SK-N-SH (cell line): ENCODE measurements around the gene CLIC4. TPM values are rescaled to one million over a fixed set of nuclear protein-coding genes. Genes with fewer than 3 reads are reported as not detected.

Source experiments
- CTCF ChIA-PET: fragments of 300-600, 350-600 bp; formaldehyde crosslinking; extraction: SDS; loops from one replicate; lab custom pipeline; 2021; lab: Yijun Ruan, JAX
- POLR2A ChIA-PET: fragments of 350-600 bp; sonication (Branson Sonifier 250); formaldehyde crosslinking; extraction: SDS; loops from one replicate; lab custom pipeline; 2020; ENCODE audit warnings: antibody characterized with exemption, inconsistent platforms; lab: Yijun Ruan, JAX
- DNase-seq: peaks from one replicate; pipeline ENCODE4 v3.0.0; 2012
- H2AFZ ChIP-seq: fragments of 200-600 bp; sonication (generic); 2 replicates; pipeline ENCODE4 v1.8.1; 2016; ENCODE audit warnings: antibody characterized with exemption, mild to moderate bottlenecking, low read depth
- H3F3A ChIP-seq: fragments of 200-600 bp; sonication (generic); replicated peaks from 2 replicates; pipeline ENCODE3; 2016; ENCODE audit warnings: antibody characterized with exemption, mild to moderate bottlenecking; ENCODE audit not compliant: insufficient read depth
- H3K27ac ChIP-seq, 2 experiments: fragments of 200-500 bp in 1 of 2; fragments of 200-600 bp in 1 of 2; sonication (Bioruptor generic) in 1 of 2; sonication (generic), shearing (Covaris generic) in 1 of 2; 2 replicates each; pipeline versions ENCODE4 v1.5.1 to v1.6.1; 2014 to 2016; ENCODE audit warnings: low read depth in 2 of 2, inconsistent platforms in 1 of 2, low read length in 1 of 2, mild to moderate bottlenecking in 1 of 2, mixed read lengths in 1 of 2
- H3K27me3 ChIP-seq: fragments of 200-600 bp; sonication (generic), shearing (Covaris generic); 2 replicates; pipeline ENCODE4 v1.6.1; 2016; ENCODE audit warnings: mixed run types; ENCODE audit not compliant: insufficient read depth
- H3K36me3 ChIP-seq, 2 experiments: fragments of 200-500 bp in 1 of 2; fragments of 200-600 bp in 1 of 2; sonication (Bioruptor generic) in 1 of 2; sonication (generic) in 1 of 2; replicated peaks in 1 of 2; 2 replicates each; pipeline versions ENCODE3 to v1.5.1; 2014 to 2016; ENCODE audit warnings: low read length in 1 of 2, mild to moderate bottlenecking in 1 of 2; ENCODE audit not compliant: insufficient read depth in 2 of 2, control insufficient read depth in 1 of 2
- H3K4me1 ChIP-seq, 2 experiments: fragments of 200-500 bp in 1 of 2; fragments of 200-600 bp in 1 of 2; sonication (Bioruptor generic) in 1 of 2; sonication (generic), shearing (Covaris generic) in 1 of 2; 2 replicates each; pipeline versions ENCODE4 v1.5.1 to v1.6.1; 2014 to 2016; ENCODE audit warnings: low read depth in 1 of 2, low read length in 1 of 2, mixed run types in 1 of 2; ENCODE audit not compliant: insufficient read depth in 2 of 2, control insufficient read depth in 1 of 2
- H3K4me2 ChIP-seq: fragments of 200-600 bp; sonication (generic), shearing (Covaris generic); 2 replicates; pipeline ENCODE4 v1.6.1; 2017; ENCODE audit warnings: mixed run types
- H3K4me3 ChIP-seq, 2 experiments: fragments of 200-500 bp in 1 of 2; fragments of 200-600 bp in 1 of 2; sonication (Bioruptor generic) in 1 of 2; sonication (generic), shearing (Covaris generic) in 1 of 2; 2 replicates each; pipeline versions ENCODE4 v1.5.1 to v1.8.1; 2014 to 2016; ENCODE audit warnings: low read depth in 2 of 2, inconsistent platforms in 1 of 2, low read length in 1 of 2, mild to moderate bottlenecking in 1 of 2, mixed read lengths in 1 of 2, moderate library complexity in 1 of 2
- H3K79me2 ChIP-seq: fragments of 200-600 bp; sonication (generic); 2 replicates; pipeline ENCODE4 v1.8.1; 2017; ENCODE audit warnings: mild to moderate bottlenecking; ENCODE audit not compliant: insufficient read depth
- H3K9ac ChIP-seq: fragments of 200-600 bp; sonication (generic); 2 replicates; pipeline ENCODE4 v1.6.1; 2017; ENCODE audit warnings: mixed run types
- H3K9me2 ChIP-seq: fragments of 200-600 bp; sonication (generic); 2 replicates; pipeline ENCODE4 v1.6.1; 2017; ENCODE audit warnings: mixed run types
- H3K9me3 ChIP-seq: fragments of 200-600 bp; sonication (generic); 2 replicates; pipeline ENCODE4 v1.6.1; 2017; ENCODE audit warnings: mixed run types, mild to moderate bottlenecking, moderate library complexity
- H4K20me1 ChIP-seq: fragments of 200-600 bp; sonication (generic); 2 replicates; pipeline ENCODE4 v1.6.1; 2017; ENCODE audit warnings: mild to moderate bottlenecking, mixed run types; ENCODE audit not compliant: insufficient read depth
- CHD2 ChIP-seq: fragments of 150-350 bp; IDR thresholded peaks from 2 replicates; pipeline ENCODE4 v1.6.1; 2018; ENCODE audit warnings: low read length; ENCODE audit not compliant: partially characterized antibody
- ELF1 ChIP-seq: IDR thresholded peaks from 2 replicates; pipeline ENCODE4 v1.4.0; 2012
- EP300 ChIP-seq, 2 experiments: IDR thresholded peaks; 2 replicates each; pipeline versions ENCODE4 v1.4.0 to v1.6.1; 2012; ENCODE audit warnings: borderline replicate concordance in 1 of 2, low read depth in 1 of 2, low read length in 1 of 2
- EZH2phosphoT487 ChIP-seq: fragments of 200-600 bp; sonication (generic); IDR thresholded peaks from 2 replicates; pipeline ENCODE4 v1.6.1; 2017; ENCODE audit warnings: low read depth, mixed run types, mild to moderate bottlenecking, antibody characterized with exemption, moderate library complexity, borderline replicate concordance
- FOXJ3 ChIP-seq: sonication (generic); formaldehyde crosslinking; IDR thresholded peaks from 2 replicates; pipeline ENCODE4 v1.5.1; 2020; ENCODE audit warnings: mild to moderate bottlenecking, missing genetic modification reagents
- FOXM1 ChIP-seq: IDR thresholded peaks from 2 replicates; pipeline ENCODE4 v1.4.0; 2012; ENCODE audit warnings: low read depth, mild to moderate bottlenecking
- GABPA ChIP-seq: IDR thresholded peaks from 2 replicates; pipeline ENCODE4 v1.4.0; 2012; ENCODE audit warnings: low read depth, mild to moderate bottlenecking
- GATA2 ChIP-seq: sonication (generic); formaldehyde crosslinking; IDR thresholded peaks from 2 replicates; pipeline ENCODE4 v1.5.0; 2020; ENCODE audit warnings: mild to moderate bottlenecking, missing genetic modification reagents
- JUND ChIP-seq: IDR thresholded peaks from 2 replicates; pipeline ENCODE4 v1.4.0; 2012
- NFIC ChIP-seq: IDR thresholded peaks from 2 replicates; pipeline ENCODE4 v1.4.0; 2012; ENCODE audit warnings: borderline replicate concordance
- POLR2AphosphoS5 ChIP-seq: IDR thresholded peaks from 2 replicates; pipeline ENCODE4 v1.6.1; 2012; ENCODE audit warnings: low read depth, low read length
- RAD21 ChIP-seq: IDR thresholded peaks from 2 replicates; pipeline ENCODE4 v1.6.1; 2012; ENCODE audit warnings: mild to moderate bottlenecking, low read length
- RCOR1 ChIP-seq: fragments of 150-350 bp; IDR thresholded peaks from 2 replicates; pipeline ENCODE4 v1.6.1; 2017; ENCODE audit warnings: antibody characterized with exemption, low read length
- RFX5 ChIP-seq: IDR thresholded peaks from 2 replicates; pipeline ENCODE4 v1.6.1; 2012; ENCODE audit warnings: mild to moderate bottlenecking, improper control_type of control experiment, low read length
- RXRA ChIP-seq: IDR thresholded peaks from 2 replicates; pipeline ENCODE4 v1.4.0; 2012; ENCODE audit warnings: low read depth, mild to moderate bottlenecking, borderline replicate concordance
- TEAD4 ChIP-seq: IDR thresholded peaks from 2 replicates; pipeline ENCODE4 v1.4.0; 2012; ENCODE audit warnings: mild to moderate bottlenecking, borderline replicate concordance; ENCODE audit not compliant: insufficient read depth
- USF1 ChIP-seq: IDR thresholded peaks from 2 replicates; pipeline ENCODE4 v1.4.0; 2012; ENCODE audit warnings: low read depth, borderline replicate concordance
- ZBTB33 ChIP-seq: IDR thresholded peaks from 2 replicates; pipeline ENCODE4 v1.4.0; 2012; ENCODE audit warnings: low read depth, borderline replicate concordance
- WGBS: methylation state at CpG from one replicate; pipeline ENCODE4 v1.1.6; 2017; ENCODE audit warnings: low lambda C conversion rate; 5-methylcytosine and 5-hydroxymethylcytosine counted together
- polyA plus RNA-seq, 3 experiments: library from polyadenylated mRNA; depleted of rRNA; stranded (reverse); fragments of >200 nt; gene quantifications; 2 replicates each; pipeline ENCODE4 v1.2.3, GENCODE V29; 2012
- TF ChIP-seq, protein P1 (sequence below): fragments of 200-600 bp; sonication (generic); IDR thresholded peaks from 2 replicates; pipeline ENCODE4 v1.6.1; 2017; ENCODE audit warnings: antibody characterized with exemption, mild to moderate bottlenecking, moderate library complexity
- TF ChIP-seq, protein P2 (sequence below): fragments of 150-350 bp; IDR thresholded peaks from 2 replicates; pipeline ENCODE4 v1.6.1; 2017; ENCODE audit warnings: antibody characterized with exemption, low read length, low read depth, borderline replicate concordance

CLIC4 gene
- polyA plus RNA-seq, 1 of the 3 experiments (the other 2 are of a cell fraction) = 66.4 TPM

DNA sequence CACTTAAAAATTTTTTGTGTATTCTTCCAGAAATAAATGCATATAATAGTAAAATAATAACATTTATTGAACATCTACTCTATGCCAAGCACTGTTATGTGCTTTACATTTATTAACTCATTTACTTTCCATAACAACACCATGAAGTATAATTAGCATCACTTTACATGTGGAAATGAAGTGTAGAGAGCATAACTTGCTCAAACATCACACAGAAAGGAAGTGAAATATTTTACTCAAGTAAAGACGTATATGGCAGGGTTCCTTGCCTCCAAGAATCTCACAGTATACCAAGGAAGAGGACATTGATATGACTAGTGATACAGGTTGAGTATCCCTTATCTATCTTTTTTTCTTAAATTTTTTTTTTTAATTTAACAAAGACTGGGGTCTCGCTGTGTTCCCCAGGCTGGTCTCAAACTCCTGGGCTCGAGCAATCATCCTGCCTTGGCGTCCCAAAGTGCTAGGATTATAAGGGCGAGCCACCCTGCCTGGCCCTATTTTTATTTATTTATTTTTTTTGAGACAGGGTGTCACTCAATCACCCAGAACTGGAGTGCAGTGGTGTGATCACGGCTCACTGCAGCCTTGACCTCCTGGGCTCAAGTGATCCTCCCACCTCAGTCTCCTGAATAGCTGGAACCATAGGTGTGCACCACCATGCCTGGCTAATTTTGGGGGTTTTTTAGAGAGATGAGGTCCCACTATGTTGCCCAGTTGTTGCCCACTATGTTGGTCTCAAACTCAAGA is 7.7 kb upstream of the CLIC4 start:
- no peak overlapping the region for H3K9ac ChIP-seq
- CTCF ChIA-PET = interaction anchor here (1.1 kb wide), 1 partner anchor 48 kb away, joined by 3 read pairs; no protein-coding TSS in a partner anchor
- TF ChIP-seq POLR2AphosphoS5 = no peak
- no peak for TF ChIP-seq EP300 (IDR thresholded peaks at IDR 0.05; ENCODE audit: borderline replicate concordance in 1 of 2, low read depth in 1 of 2, low read length in 1 of 2)
- TF ChIP-seq RFX5 = no peak
- TF ChIP-seq NFIC = no peak
- TF ChIP-seq JUND = no peak
- TF ChIP-seq, protein P1, sequence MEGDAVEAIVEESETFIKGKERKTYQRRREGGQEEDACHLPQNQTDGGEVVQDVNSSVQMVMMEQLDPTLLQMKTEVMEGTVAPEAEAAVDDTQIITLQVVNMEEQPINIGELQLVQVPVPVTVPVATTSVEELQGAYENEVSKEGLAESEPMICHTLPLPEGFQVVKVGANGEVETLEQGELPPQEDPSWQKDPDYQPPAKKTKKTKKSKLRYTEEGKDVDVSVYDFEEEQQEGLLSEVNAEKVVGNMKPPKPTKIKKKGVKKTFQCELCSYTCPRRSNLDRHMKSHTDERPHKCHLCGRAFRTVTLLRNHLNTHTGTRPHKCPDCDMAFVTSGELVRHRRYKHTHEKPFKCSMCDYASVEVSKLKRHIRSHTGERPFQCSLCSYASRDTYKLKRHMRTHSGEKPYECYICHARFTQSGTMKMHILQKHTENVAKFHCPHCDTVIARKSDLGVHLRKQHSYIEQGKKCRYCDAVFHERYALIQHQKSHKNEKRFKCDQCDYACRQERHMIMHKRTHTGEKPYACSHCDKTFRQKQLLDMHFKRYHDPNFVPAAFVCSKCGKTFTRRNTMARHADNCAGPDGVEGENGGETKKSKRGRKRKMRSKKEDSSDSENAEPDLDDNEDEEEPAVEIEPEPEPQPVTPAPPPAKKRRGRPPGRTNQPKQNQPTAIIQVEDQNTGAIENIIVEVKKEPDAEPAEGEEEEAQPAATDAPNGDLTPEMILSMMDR = no peak
- TF ChIP-seq FOXJ3 (CRISPR knock-in tag) = no peak
- TF ChIP-seq RAD21 = no peak
- TF ChIP-seq CHD2 = no peak
- no peak for TF ChIP-seq FOXM1
- no peak for TF ChIP-seq TEAD4
- TF ChIP-seq GABPA = no peak
- TF ChIP-seq ELF1 = no peak
- TF ChIP-seq RXRA = no peak
- TF ChIP-seq, all 33 proteins: peak for 0
- Histone ChIP-seq H4K20me1 (no peaks in the 10 kb centered on the region), H3K4me2 (no peak overlapping the region), H3K9me2 (no peaks in the 10 kb centered on the region), H2AFZ (no peak overlapping the region), H3K4me3 (no peak overlapping the region), H3F3A (no peaks in the 10 kb centered on the region), H3K79me2 (no peaks in the 10 kb centered on the region), H3K4me1 (peaks cover 7 to 16% of the 10 kb centered on the region in 2 experiments; a peak in 3 of 4 replicates), H3K27me3 (no peaks in the 10 kb centered on the region), H3K27ac (no peak overlapping the region), H3K9me3 (no peaks in the 10 kb centered on the region), H3K36me3 (no peaks in the 10 kb centered on the region)
- no peak for DNase-seq
- POLR2A ChIA-PET = no interaction called here
- WGBS = 93% methylated on average over 6 of the region's 6 CpGs

- ChIA-PET CTCF (interaction anchor here (1.4 to 2.0 kb wide), 2 partner anchors 51 to 91 kb away, joined by 4 to 8 read pairs; no protein-coding TSS in a partner anchor), POLR2A (no interaction called here)
- H3K36me3 ChIP-seq = no peaks in the 10 kb centered on the region
- H3K79me2 ChIP-seq = no peaks in the 10 kb centered on the region
- H3K27ac ChIP-seq = no peak overlapping the region
- no peaks in the 10 kb centered on the region for H3K27me3 ChIP-seq
- H3K4me3 ChIP-seq = no peak overlapping the region
- peaks cover 20 to 26% of the 10 kb centered on the region in 2 experiments; a peak in 3 of 4 replicates for H3K4me1 ChIP-seq
- no peak for TF ChIP-seq RAD21
- TF ChIP-seq TEAD4 = no peak
- no peak for TF ChIP-seq EP300 (IDR thresholded peaks at IDR 0.05; ENCODE audit: borderline replicate concordance in 1 of 2, low read depth in 1 of 2, low read length in 1 of 2)
- TF ChIP-seq GATA2 = no peak
- no peak for TF ChIP-seq RCOR1
- no peak for TF ChIP-seq ZBTB33
- TF ChIP-seq, protein P2, sequence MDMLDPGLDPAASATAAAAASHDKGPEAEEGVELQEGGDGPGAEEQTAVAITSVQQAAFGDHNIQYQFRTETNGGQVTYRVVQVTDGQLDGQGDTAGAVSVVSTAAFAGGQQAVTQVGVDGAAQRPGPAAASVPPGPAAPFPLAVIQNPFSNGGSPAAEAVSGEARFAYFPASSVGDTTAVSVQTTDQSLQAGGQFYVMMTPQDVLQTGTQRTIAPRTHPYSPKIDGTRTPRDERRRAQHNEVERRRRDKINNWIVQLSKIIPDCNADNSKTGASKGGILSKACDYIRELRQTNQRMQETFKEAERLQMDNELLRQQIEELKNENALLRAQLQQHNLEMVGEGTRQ = no peak
- no peak for TF ChIP-seq USF1
- TF ChIP-seq EZH2phosphoT487 = no peak
- H3F3A ChIP-seq = peaks cover 11% of the 10 kb centered on the region
- no peak overlapping the region for H3K4me2 ChIP-seq
- H2AFZ ChIP-seq = no peak overlapping the region
- no peak for DNase-seq
- H3K9me3 ChIP-seq = no peaks in the 10 kb centered on the region
- WGBS = 98% methylated on average over 9 of the region's 9 CpGs
- H4K20me1 ChIP-seq = no peaks in the 10 kb centered on the region
- H3K9ac ChIP-seq = no peak overlapping the region
- no peaks in the 10 kb centered on the region for H3K9me2 ChIP-seq
Measured at GRCh38 chr1:24739241-24739640, 6.0 kb upstream of the CLIC4 start.
